Measurements from ENCODE around the gene LMF2. TPM values are rescaled to one million over a fixed set of nuclear protein-coding genes. Genes with fewer than 3 reads are reported as not detected.

The LMF2 gene
- total RNA-seq, 2 experiments from 2014 or later: 49.2 to 50.7 TPM

- Histone ChIP-seq H3K4me2 (ENCODE audit: low read length) (no peak overlapping the region), H3K4me3 (ENCODE audit: low read depth, low read length, poor library complexity, severe bottlenecking) (no peak overlapping the region), H3K9me2 (ENCODE audit: insufficient read depth, low read length) (no peaks in the 10 kb centered on the region), H4K20me1 (ENCODE audit: insufficient read depth, low read length) (no peaks in the 10 kb centered on the region), H3K36me3 (ENCODE audit: insufficient read depth, low read length) (peaks cover 93% of the 10 kb centered on the region), H2AFZ (ENCODE audit: low read length) (no peak overlapping the region), H3K9me3 (ENCODE audit: low read length) (no peaks in the 10 kb centered on the region), H3K27ac (ENCODE audit: low read depth, low read length, poor library complexity, severe bottlenecking) (no peak overlapping the region), H3K79me2 (ENCODE audit: insufficient read depth, low read depth, low read length) (peaks cover 31% of the 10 kb centered on the region), H3K4me1 (ENCODE audit: insufficient read depth, low read length, poor library complexity, severe bottlenecking) (no peaks in the 10 kb centered on the region)
- TF ChIP-seq EZH2phosphoT487 (IDR thresholded peaks at IDR 0.05; ENCODE audit: borderline replicate concordance, low read depth, low read length): no peak
- TF ChIP-seq CTCF (conservative IDR thresholded peaks at IDR 0.05; ENCODE audit: low read length): no peak
- ChIA-PET POLR2A (no interaction called here), CTCF (ENCODE audit: unreplicated experiment) (no interaction called here)
- no peak for DNase-seq (ENCODE audit: low spot score)
- intact Hi-C loops (cut with micrococcal nuclease; ENCODE audit: unreplicated experiment): no loop called here
- no TSS peak for BruUV-seq (replicated peaks)
These were observed 9.4 kb upstream of the LMF2 start for GRCh38 chr22:50516891-50517290.

- Histone ChIP-seq H3K4me1 (ENCODE audit: insufficient read depth, low read length, poor library complexity, severe bottlenecking) (no peaks in the 10 kb centered on the region), H3K4me3 (ENCODE audit: low read depth, low read length, poor library complexity, severe bottlenecking) (no peak overlapping the region), H4K20me1 (ENCODE audit: insufficient read depth, low read length) (no peaks in the 10 kb centered on the region), H3K9me2 (ENCODE audit: insufficient read depth, low read length) (no peaks in the 10 kb centered on the region), H3K4me2 (ENCODE audit: low read length) (no peak overlapping the region), H3K9me3 (ENCODE audit: low read length) (no peaks in the 10 kb centered on the region), H3K36me3 (ENCODE audit: insufficient read depth, low read length) (peaks cover 86% of the 10 kb centered on the region), H3K27ac (ENCODE audit: low read depth, low read length, poor library complexity, severe bottlenecking) (no peak overlapping the region), H3K79me2 (ENCODE audit: insufficient read depth, low read depth, low read length) (peaks cover 35% of the 10 kb centered on the region), H2AFZ (ENCODE audit: low read length) (no peak overlapping the region)
- TF ChIP-seq EZH2phosphoT487 (IDR thresholded peaks at IDR 0.05; ENCODE audit: borderline replicate concordance, low read depth, low read length) (no peak), CTCF (conservative IDR thresholded peaks at IDR 0.05; ENCODE audit: low read length) (no peak)
- no TSS peak for BruUV-seq (replicated peaks)
- ChIA-PET POLR2A (interaction anchor here (1.4 kb wide), 1 partner anchor 9 kb away, joined by 3 read pairs; no protein-coding TSS in a partner anchor), CTCF (ENCODE audit: unreplicated experiment) (no interaction called here)
- intact Hi-C loops (cut with micrococcal nuclease; ENCODE audit: unreplicated experiment): no loop called here
- no peak for DNase-seq (ENCODE audit: low spot score)
These were observed 8.6 kb upstream of the LMF2 start for GRCh38 chr22:50516068-50516467.

- Histone ChIP-seq H3K4me1 (ENCODE audit: insufficient read depth, low read length, poor library complexity, severe bottlenecking) (peaks cover 17% of the 10 kb centered on the region), H4K20me1 (ENCODE audit: insufficient read depth, low read length) (peaks cover 4% of the 10 kb centered on the region; the same call in 1 of the 2 replicates), H3K4me3 (ENCODE audit: low read depth, low read length, poor library complexity, severe bottlenecking) (no peak overlapping the region), H3K9me2 (ENCODE audit: insufficient read depth, low read length) (no peaks in the 10 kb centered on the region), H3K4me2 (ENCODE audit: low read length) (no peak overlapping the region), H2AFZ (ENCODE audit: low read length) (no peak overlapping the region), H3K9me3 (ENCODE audit: low read length) (no peaks in the 10 kb centered on the region), H3K27ac (ENCODE audit: low read depth, low read length, poor library complexity, severe bottlenecking) (no peak overlapping the region), H3K79me2 (ENCODE audit: insufficient read depth, low read depth, low read length) (peaks cover 64% of the 10 kb centered on the region), H3K36me3 (ENCODE audit: insufficient read depth, low read length) (peaks cover 64% of the 10 kb centered on the region)
- intact Hi-C loops (cut with micrococcal nuclease; ENCODE audit: unreplicated experiment): no loop called here
- no TSS peak for BruUV-seq (replicated peaks)
- DNase-seq (ENCODE audit: low spot score): no peak
- ChIA-PET POLR2A (no interaction called here), CTCF (ENCODE audit: unreplicated experiment) (no interaction called here)
- TF ChIP-seq EZH2phosphoT487 (IDR thresholded peaks at IDR 0.05; ENCODE audit: borderline replicate concordance, low read depth, low read length) (no peak), CTCF (conservative IDR thresholded peaks at IDR 0.05; ENCODE audit: low read length) (no peak)
These were observed 5.7 kb upstream of the LMF2 start for GRCh38 chr22:50513175-50513574.

Measured in OCI-LY7 (cell line).